ENCODE results near the gene WBP1.
A peak's percentile ranks its signal among the peaks of the same experiment; 100 is the strongest.

Gene WBP1

GRCh38 chr2:74502720-74503505 lies 44.7 kb downstream of the WBP1 start:
- DNase-seq (ENCODE audit: low read depth, low spot score), result no peak

DNA sequence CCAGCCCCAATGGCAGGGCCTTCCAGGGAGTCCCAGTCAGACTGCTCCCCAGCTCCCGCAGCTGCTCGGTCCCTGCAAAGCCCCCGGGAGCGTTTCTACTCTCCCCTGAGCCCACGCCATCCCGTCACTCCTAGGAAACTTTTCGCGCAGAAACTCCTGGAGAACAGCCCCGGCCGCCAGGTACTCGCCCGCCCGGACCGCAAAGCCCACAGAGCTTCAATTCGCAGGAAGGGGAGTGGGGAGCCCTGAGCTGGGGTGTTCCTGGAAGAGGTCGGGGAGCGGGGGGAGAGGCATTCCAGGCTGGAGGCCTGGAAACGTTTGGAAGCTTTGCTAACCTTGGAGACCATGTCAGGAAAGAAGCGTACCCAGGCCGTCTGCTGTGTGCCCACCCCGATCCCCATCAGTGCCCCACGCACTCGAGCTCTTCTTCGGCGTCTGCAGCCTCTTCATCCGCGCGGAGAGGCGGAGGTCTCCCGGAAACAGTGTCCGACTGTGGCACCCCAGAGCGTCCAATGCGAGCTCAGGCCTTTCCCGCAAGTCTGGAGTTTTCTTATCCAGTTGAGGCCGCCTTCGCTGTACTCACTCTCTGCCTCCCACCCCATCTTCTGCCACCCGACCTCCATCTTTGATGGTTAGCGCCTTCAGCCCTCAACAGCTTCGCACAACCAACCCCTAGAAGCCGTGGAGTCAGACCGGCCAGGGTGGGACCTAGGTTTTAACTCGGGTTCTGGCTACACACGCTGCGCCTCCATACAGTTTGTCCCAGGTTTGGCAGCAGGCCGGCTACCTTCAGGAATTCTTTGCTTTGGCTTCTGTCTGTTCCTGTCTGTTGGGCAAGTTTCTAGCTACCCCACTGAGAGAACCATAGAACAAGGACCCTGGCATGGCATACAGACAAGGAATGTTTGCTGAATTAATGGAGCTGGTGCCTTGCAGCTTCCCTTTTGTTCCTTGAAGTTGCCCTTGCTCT lies 45.6 kb downstream of the WBP1 start:
- no peak for DNase-seq (ENCODE audit: low read depth, low spot score)

DNA sequence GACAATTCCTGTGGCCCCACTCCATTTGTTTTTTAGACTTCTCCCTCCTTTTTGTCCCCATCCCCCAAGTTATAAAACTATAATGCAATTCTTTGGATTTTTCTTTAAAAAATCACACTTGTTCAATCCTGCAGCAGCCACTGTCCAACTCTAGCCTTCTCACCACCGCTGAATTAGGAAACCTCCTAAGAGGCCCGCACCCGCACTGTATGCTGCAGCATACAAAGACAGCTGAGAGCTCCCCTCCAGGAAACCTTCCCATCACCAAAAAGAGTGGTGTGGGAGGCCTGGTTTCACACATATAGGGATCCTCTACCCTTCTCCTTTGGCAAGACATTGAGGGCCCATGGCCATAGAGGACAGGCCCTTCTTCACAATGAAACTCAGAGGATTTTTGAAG lies 46.4 kb downstream of the WBP1 start:
- no peak for DNase-seq (ENCODE audit: low read depth, low spot score)

DNA sequence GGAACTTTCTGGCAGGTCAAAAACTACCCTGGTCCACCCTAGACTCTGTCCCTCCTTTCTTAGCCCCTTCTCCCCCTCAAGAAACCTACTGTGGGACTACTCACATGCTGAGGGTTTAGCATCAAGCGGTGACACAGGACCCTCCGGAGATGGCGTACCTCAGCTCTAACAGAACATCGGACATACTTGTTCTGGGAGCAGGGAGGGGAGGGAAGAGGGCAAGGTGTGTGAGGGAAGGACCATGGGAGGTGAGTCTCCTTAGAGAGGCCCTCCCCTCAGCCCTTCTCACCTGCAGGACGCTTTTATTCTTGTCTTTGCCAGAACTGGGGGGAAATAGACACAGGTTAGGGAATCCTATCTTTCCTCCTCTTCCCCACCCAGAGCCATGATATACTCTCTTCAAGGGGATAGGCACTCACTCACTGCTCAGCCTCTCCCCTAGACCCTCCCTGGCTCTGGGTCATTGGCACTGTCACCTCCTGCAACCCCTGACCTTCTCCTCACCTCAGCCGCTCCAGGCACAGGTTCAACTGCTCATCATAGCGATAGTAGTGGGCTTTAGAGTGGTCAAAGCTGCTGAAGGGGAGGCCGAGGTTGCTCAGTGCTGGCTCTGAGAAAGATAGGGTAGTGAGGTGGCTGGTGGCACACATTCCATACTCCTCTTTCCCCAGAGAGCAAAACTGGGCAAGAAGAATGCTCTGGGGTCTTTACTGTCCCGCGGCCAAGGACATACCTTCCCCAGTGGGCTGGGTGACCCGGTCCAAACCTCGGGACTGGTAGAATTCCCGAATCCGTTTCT lies 47.4 kb downstream of the WBP1 start:
- DNase-seq (ENCODE audit: low read depth, low spot score), result no peak

GRCh38 chr2:74507145-74507925 lies 49.1 kb downstream of the WBP1 start, which contains the start of gene PCGF1:
TSS of gene PCGF1 (minus strand) at chr2:74507695. CDS start at chr2:74507668, 27 bp downstream.
- peak; percentile 94 for DNase-seq (ENCODE audit: low read depth, low spot score)

DNA sequence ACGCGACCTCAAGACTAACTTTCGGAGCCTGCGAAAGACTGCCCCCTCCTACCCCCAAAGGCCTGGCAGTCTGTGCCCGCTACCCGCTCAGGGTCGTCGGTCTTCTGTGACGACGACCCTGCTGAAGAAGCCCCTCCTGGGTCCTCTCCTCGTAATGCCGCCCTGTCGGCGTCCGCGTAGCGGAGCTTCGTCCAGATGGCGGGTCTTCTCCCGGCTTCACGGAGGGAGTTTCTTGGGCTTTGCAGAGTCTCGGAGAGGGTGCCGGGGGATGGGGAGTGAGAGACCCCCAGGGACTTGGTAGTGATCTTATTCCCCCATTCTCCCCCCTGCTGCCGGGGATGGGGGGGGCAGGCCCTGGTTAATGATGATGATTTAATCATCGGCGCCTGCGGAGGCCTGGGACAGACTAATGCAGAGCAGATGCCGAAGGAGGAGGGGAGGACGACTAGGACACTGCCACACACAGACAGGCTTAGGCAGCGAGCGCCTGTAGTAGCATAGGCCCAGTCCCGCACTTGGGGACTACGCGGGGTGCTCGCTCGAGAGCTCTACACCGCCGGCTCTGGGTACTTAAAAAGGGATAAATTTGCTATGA lies 49.8 kb downstream of the WBP1 start:
- DNase-seq (ENCODE audit: low read depth, low spot score), result no peak

DNA sequence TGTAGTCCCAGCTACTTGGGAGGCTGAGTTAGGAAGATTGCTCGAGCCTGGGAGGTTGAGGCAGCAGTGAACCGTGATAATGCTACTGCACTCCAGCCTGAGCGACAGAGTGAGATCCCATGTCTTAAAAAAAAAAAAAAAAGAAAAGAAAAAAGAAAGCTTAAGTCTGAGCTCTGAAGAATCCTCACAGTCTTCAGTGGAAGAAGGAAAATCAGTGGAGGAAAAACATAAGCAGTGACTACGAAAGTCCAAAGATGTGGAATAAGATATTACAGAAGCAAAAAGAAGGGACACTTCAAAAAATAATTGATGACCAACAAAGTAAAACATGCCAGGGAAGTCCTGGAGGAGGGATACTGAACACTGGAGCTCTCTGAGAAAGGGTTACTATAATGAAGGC lies 52.0 kb downstream of the WBP1 start:
- DNase-seq (ENCODE audit: low read depth, low spot score), result no peak
